Ovary (tissue), 3 donors: ENCODE measurements around the gene ASB13.
"Not testable (repeated sequence)": the region's sequence is repeated elsewhere in the genome, so short reads cannot be mapped to it uniquely, and the experiment has no call there.

Experiments used
- EP300 ChIP-seq: sonication (generic); formaldehyde crosslinking; IDR thresholded peaks from one replicate; pipeline ENCODE4 v1.6.1; 2017; ENCODE audit warnings: antibody characterized with exemption
- POLR2A ChIP-seq: fragments of 450-650 bp; IDR thresholded peaks from one replicate; pipeline ENCODE4 v1.6.1; 2017; ENCODE audit warnings: antibody characterized with exemption, mild to moderate bottlenecking, moderate library complexity
- TF ChIP-seq, protein P1 (sequence below), 3 donors: fragments of 450-650 bp in 2 of 3; fragments of 200-600 bp in 1 of 3; IDR thresholded peaks; one replicate each; pipeline versions ENCODE4 v1.5.1 to v1.8.0; 2016 to 2022; ENCODE audit warnings: antibody characterized with exemption in 3 of 3, mild to moderate bottlenecking in 1 of 3
- donor health status: DM: no; HTN: no; CAD: no.

DNA sequence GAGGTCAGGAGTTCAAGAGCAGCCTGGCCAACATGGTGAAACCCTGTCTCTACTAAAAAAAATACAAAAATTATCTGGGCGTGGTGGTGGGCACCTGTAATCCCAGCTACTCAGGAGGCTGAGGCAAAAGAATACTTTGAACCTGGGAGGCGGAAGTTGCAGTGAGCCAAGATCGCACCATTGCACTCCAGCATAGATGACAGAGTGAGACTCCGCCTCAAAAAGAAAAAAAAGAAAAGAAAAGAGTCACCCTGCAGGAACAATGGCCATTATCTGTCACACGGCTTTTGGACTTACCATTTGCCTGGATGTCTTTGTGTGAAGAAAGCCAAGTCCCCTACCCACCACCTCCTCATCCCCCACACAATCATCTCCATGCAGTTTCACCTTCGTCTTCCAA is 73.0 kb downstream of the ASB13 start:
- TF ChIP-seq, protein P1, sequence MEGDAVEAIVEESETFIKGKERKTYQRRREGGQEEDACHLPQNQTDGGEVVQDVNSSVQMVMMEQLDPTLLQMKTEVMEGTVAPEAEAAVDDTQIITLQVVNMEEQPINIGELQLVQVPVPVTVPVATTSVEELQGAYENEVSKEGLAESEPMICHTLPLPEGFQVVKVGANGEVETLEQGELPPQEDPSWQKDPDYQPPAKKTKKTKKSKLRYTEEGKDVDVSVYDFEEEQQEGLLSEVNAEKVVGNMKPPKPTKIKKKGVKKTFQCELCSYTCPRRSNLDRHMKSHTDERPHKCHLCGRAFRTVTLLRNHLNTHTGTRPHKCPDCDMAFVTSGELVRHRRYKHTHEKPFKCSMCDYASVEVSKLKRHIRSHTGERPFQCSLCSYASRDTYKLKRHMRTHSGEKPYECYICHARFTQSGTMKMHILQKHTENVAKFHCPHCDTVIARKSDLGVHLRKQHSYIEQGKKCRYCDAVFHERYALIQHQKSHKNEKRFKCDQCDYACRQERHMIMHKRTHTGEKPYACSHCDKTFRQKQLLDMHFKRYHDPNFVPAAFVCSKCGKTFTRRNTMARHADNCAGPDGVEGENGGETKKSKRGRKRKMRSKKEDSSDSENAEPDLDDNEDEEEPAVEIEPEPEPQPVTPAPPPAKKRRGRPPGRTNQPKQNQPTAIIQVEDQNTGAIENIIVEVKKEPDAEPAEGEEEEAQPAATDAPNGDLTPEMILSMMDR (IDR thresholded peaks at IDR 0.05): not testable (repeated sequence)
- TF ChIP-seq POLR2A, EP300: not testable (repeated sequence)
